Measurements from ENCODE around the gene SETD1A.

The SETD1A gene

DNA sequence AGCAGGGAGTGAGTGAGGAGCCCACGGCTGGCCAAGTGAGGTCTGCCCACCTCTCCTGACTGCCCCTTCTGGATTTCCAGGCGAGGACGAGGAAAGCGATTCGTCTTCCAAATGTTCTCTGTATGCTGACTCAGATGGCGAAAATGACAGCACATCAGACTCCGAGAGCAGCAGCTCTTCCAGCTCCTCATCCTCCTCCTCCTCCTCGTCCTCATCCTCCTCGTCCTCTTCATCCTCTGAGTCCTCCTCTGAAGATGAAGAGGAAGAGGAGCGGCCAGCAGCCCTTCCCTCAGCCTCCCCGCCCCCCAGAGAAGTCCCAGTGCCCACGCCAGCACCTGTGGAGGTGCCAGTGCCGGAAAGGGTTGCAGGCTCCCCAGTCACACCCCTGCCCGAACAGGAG lies 13.7 kb downstream of the SETD1A start:
- no peak overlapping the region for H3K27ac Mint-ChIP-seq
- H3K4me1 Mint-ChIP-seq (ENCODE audit: low read depth in 2 of 2): peaks cover 10 to 15% of the 10 kb centered on the region in 2 donors
- peaks cover 70% of the 10 kb centered on the region for H3K36me3 Mint-ChIP-seq (ENCODE audit: insufficient read depth)
- H3K4me3 Mint-ChIP-seq: no peak overlapping the region
- ATAC-seq (replicated peaks) (no peak), DNase-seq (no peak)
- H3K9me3 Mint-ChIP-seq: no peaks in the 10 kb centered on the region
- no peaks in the 10 kb centered on the region for H3K27me3 Mint-ChIP-seq

DNA sequence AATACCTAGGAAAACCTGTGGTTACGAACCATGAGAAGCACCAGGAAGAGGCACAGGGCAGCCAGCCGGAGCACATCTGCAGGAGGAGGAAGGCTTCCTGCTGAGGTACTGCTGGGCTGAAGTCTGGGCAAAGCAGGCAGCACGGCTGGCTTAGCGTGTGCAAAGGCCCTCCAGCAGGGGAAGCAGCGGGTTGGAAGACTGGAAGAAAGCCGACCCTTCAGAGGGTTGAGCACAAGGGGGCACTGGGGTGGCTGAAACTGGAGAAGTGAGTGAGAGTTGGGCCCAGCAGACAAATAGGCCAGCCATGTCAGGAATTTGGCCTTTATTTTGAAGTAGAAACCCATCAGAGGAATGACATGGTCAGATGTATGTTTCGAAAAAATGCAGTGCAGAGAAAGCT lies 15.3 kb downstream of the SETD1A start:
- Mint-ChIP-seq H3K4me1 (ENCODE audit: low read depth in 2 of 2) (peaks cover 8 to 19% of the 10 kb centered on the region in 2 donors), H3K9me3 (no peaks in the 10 kb centered on the region), H3K4me3 (no peak overlapping the region), H3K36me3 (ENCODE audit: insufficient read depth) (peaks cover 64% of the 10 kb centered on the region), H3K27ac (peak overlapping the region in 1 of 2 donors; percentile 47), H3K27me3 (no peaks in the 10 kb centered on the region)
- no peak for DNase-seq
- no peak for ATAC-seq (replicated peaks)

DNA sequence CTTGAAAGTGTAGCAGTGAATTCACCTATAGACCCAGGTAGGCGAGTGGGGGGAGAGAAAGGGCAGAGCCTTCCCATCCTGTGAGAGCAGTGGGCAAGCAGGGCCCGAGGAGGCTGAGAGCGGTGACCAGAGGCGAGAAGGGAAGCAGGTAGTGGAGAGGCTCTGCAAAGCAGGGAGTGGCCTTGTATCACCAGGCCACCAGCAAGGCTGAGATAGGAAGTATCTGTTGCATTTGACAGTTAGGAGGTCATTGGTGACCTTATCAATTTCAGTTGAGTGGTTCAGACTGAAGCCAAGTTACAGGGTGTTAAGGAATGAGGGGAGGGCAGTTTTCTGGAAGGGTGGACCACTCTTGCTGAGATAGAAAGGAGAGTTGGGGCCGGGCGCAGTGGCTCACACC lies 16.8 kb downstream of the SETD1A start:
- H3K36me3 Mint-ChIP-seq (ENCODE audit: insufficient read depth): peaks cover 60% of the 10 kb centered on the region
- H3K4me3 Mint-ChIP-seq: no peak overlapping the region
- no peaks in the 10 kb centered on the region for H3K27me3 Mint-ChIP-seq
- H3K4me1 Mint-ChIP-seq (ENCODE audit: low read depth in 2 of 2): peaks cover 10 to 23% of the 10 kb centered on the region in 2 donors
- no peak for ATAC-seq (replicated peaks)
- H3K9me3 Mint-ChIP-seq: no peaks in the 10 kb centered on the region
- DNase-seq: no peak
- peak overlapping the region; percentile 20 to 31 for H3K27ac Mint-ChIP-seq

DNA sequence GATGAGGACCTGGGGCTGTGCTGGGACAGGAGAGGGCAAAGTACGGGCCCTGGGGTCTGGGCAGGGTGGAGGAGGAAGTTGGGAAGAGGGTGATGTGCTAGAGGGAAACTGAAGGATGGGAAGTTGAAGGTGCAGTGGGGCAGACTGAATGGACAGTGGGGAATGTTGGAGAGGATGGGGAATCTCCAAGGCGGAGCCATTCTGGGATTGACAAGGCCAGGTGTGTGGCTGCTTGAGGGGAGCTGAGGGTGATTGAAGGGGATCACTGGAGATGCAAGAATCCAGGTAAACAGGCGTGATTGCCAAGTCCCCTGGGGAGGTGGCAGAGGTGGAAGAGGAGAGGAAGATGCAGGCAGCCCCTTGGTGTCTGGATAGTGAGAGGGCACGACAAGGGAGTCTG lies 18.9 kb downstream of the SETD1A start:
- H3K4me1 Mint-ChIP-seq (ENCODE audit: low read depth in 2 of 2): peaks cover 10 to 23% of the 10 kb centered on the region in 2 donors
- peak overlapping the region; percentile 62 to 85 for H3K27ac Mint-ChIP-seq
- no peaks in the 10 kb centered on the region for H3K27me3 Mint-ChIP-seq
- H3K36me3 Mint-ChIP-seq (ENCODE audit: insufficient read depth): peaks cover 46% of the 10 kb centered on the region
- ATAC-seq (replicated peaks): no peak
- no peak overlapping the region for H3K4me3 Mint-ChIP-seq
- DNase-seq: no peak
- no peaks in the 10 kb centered on the region for H3K9me3 Mint-ChIP-seq

DNA sequence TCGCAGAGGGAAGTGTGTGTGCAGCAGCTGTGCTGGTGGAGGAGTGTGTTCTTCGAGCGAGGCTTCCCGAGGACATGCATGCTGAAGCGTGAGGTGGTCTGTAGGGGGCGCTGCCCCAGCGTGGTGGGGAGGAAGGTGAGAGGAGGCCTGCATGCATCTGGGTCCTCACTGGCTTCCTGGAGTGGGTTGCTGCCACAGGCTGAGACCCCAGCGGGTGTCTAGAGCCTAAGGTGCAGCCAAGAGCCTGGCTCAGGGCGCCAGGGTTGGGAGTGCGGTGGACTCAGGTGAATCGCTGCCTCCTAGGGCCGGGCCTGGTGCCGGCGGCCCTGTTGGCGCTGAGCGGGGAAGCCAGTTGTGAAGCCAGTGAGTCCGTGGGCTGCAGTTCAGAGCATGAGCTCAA lies 19.9 kb downstream of the SETD1A start:
- Mint-ChIP-seq H3K4me1 (ENCODE audit: low read depth in 2 of 2) (peaks cover 10 to 23% of the 10 kb centered on the region in 2 donors), H3K36me3 (ENCODE audit: insufficient read depth) (peaks cover 44% of the 10 kb centered on the region), H3K27ac (peak overlapping the region; percentile 76 to 86), H3K4me3 (no peak overlapping the region), H3K9me3 (no peaks in the 10 kb centered on the region), H3K27me3 (no peaks in the 10 kb centered on the region)
- ATAC-seq (replicated peaks): no peak
- DNase-seq: no peak

DNA sequence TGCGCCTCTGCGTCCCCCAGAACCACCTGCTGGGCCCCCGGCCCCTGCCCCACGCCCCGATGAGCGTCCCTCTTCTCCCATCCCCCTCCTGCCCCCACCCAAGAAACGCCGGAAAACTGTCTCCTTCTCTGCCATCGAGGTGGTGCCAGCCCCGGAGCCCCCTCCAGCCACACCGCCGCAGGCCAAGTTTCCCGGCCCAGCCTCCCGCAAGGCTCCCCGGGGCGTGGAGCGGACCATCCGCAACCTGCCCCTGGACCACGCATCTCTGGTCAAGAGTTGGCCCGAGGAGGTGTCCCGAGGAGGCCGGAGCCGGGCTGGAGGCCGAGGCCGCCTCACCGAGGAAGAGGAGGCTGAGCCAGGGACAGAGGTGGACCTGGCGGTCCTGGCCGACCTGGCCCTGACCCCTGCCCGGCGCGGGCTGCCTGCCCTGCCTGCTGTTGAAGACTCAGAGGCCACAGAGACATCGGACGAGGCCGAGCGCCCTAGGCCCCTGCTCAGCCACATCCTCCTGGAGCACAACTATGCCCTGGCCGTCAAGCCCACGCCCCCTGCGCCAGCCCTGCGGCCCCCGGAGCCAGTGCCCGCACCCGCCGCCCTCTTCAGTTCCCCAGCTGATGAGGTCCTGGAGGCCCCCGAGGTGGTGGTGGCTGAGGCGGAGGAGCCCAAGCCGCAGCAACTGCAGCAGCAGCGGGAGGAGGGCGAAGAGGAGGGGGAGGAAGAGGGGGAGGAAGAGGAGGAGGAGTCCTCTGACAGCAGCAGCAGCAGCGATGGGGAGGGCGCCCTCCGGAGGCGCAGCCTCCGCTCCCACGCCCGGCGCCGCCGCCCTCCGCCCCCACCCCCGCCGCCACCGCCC lies 21.8 kb downstream of the SETD1A start:
- peaks cover 35% of the 10 kb centered on the region for H3K36me3 Mint-ChIP-seq (ENCODE audit: insufficient read depth)
- no peaks in the 10 kb centered on the region for H3K27me3 Mint-ChIP-seq
- peak overlapping the region in 1 of 2 donors; percentile 69 for H3K27ac Mint-ChIP-seq
- no peak overlapping the region for H3K4me3 Mint-ChIP-seq
- ATAC-seq (replicated peaks) (no peak), DNase-seq (no peak)
- peaks cover 4 to 16% of the 10 kb centered on the region in 2 donors for H3K4me1 Mint-ChIP-seq (ENCODE audit: low read depth in 2 of 2)
- H3K9me3 Mint-ChIP-seq: no peaks in the 10 kb centered on the region

DNA sequence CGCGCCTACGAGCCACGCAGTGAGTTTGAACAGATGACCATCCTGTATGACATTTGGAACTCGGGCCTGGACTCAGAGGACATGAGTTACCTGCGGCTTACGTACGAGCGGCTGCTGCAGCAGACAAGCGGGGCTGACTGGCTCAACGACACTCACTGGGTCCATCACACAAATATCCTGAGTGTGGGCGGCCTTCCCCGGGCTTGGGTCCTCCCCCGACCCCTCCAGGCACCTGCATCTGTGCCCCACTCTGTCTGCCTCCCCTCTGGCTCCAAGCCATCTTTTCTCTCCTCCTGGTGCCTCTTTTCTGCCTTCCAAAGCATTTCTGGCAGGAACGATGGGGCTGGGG lies 22.4 kb downstream of the SETD1A start:
- no peak overlapping the region for H3K4me3 Mint-ChIP-seq
- no peak overlapping the region for H3K27ac Mint-ChIP-seq

DNA sequence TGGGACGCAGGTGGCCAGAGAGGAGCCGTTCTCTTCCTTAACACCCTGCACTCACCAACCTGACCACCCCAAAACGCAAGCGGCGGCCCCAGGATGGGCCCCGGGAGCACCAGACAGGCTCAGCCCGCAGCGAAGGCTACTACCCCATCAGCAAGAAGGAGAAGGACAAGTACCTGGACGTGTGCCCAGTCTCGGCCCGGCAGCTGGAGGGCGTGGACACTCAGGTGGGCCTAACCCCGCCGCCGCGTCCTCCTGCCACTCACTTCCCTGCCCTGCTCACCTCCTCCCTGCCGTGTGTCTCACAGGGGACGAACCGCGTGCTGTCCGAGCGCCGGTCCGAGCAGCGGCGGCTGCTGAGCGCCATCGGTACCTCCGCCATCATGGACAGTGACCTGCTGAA lies 22.9 kb downstream of the SETD1A start:
- Mint-ChIP-seq H3K9me3 (no peaks in the 10 kb centered on the region), H3K4me3 (no peak overlapping the region), H3K27ac (no peak overlapping the region), H3K4me1 (ENCODE audit: low read depth in 2 of 2) (peaks cover 6 to 15% of the 10 kb centered on the region in 2 donors), H3K27me3 (no peaks in the 10 kb centered on the region), H3K36me3 (ENCODE audit: insufficient read depth) (peaks cover 30% of the 10 kb centered on the region)
- ATAC-seq (replicated peaks): no peak
- DNase-seq: no peak

More for the DNA sequence above, 22.4 kb downstream of the SETD1A start:
- no peaks in the 10 kb centered on the region for H3K9me3 Mint-ChIP-seq
- peaks cover 4 to 15% of the 10 kb centered on the region in 2 donors for H3K4me1 Mint-ChIP-seq (ENCODE audit: low read depth in 2 of 2)
- H3K27me3 Mint-ChIP-seq: no peaks in the 10 kb centered on the region
- DNase-seq (no peak), ATAC-seq (replicated peaks) (no peak)
- peaks cover 32% of the 10 kb centered on the region for H3K36me3 Mint-ChIP-seq (ENCODE audit: insufficient read depth)

DNA sequence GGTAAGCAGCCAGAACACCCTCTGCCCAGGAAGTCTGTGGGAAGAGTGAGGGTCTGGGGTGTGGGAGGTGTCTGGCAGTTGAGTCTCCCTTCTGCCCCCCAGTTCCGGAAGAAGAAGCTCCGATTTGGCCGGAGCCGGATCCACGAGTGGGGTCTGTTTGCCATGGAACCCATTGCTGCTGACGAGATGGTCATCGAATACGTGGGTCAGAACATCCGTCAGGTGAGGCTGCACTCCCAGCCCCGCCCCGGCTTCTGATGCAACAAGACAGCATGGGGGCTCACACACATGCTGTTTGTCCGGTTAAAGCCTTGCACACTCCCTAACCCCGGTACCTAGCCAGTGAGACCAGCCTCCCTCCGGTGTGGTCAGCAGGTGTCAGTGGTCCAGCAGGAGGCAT lies 23.4 kb downstream of the SETD1A start:
- H3K4me3 Mint-ChIP-seq: no peak overlapping the region
- no peaks in the 10 kb centered on the region for H3K27me3 Mint-ChIP-seq
- ATAC-seq (replicated peaks) (no peak), DNase-seq (no peak)
- H3K9me3 Mint-ChIP-seq: no peaks in the 10 kb centered on the region
- H3K4me1 Mint-ChIP-seq (ENCODE audit: low read depth in 2 of 2): peaks cover 7 to 15% of the 10 kb centered on the region in 2 donors
- H3K36me3 Mint-ChIP-seq (ENCODE audit: insufficient read depth): peaks cover 27% of the 10 kb centered on the region
- no peak overlapping the region for H3K27ac Mint-ChIP-seq

DNA sequence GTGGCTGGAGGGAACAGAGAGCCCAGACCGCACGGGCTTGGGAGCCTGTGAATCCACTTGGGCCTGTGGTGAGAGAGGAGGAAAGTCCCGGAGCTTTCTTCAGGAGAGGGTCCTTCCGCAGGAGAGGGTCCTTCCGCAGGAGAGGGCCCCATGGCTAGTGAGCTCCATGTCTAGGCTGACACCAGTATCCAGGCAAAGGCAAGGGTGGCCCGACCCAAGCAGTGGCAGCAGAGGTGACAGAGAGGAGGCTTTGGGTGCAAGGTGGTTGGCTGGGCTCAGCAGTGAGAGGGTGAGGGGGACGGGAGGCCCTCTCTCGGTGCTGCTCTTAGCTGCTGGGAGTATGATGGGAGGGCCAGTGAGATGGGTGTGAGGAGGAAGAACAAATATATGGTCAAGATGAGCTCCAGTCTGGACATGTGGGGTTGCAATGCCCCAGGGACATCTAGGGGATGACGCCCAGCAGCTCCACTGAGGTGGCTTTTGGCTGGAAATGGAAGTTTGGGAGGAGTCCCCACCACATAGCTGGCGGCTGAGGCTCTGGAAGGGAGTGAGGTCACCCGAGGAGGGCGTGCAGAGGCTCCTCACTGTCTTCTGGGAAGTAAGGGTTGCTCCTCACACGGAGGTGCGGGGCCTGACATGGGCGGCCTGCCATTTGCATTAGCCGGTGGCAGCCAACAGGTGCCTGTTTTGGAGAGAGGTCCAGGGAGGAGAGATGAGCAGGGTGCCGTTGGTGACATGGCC lies 25.2 kb downstream of the SETD1A start:
- no peak overlapping the region for H3K4me3 Mint-ChIP-seq
- H3K27ac Mint-ChIP-seq: peak overlapping the region in 1 of 2 donors; percentile 62
- H3K27me3 Mint-ChIP-seq: no peaks in the 10 kb centered on the region
- peaks cover 22% of the 10 kb centered on the region for H3K36me3 Mint-ChIP-seq (ENCODE audit: insufficient read depth)
- no peaks in the 10 kb centered on the region for H3K9me3 Mint-ChIP-seq
- ATAC-seq (replicated peaks) (no peak), DNase-seq (no peak)
- H3K4me1 Mint-ChIP-seq (ENCODE audit: low read depth in 2 of 2): peaks cover 4 to 9% of the 10 kb centered on the region in 2 donors

DNA sequence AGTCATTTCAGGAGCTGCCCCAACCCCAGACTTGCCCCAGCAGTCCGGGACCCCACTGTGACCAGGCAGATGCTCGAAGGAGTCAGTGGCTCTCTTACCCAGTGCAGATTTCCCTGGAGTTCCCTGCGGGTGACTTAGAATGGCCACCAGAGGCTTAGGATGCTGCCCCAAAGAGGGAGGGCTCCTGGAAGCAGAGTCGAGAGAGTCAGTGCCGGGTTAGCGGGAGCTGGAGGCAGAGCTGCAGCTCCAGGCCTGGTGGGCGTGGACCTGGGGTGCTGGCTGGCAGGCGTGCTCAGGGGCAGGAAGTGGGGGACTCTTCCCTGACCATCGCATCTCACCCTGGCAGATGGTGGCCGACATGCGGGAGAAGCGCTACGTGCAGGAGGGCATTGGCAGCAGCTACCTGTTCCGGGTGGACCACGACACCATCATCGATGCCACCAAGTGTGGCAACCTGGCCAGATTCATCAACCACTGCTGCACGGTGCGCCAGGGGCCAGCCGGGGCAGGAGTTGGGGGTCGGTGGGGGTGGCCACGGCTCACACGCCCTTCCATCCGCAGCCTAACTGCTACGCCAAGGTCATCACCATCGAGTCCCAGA lies 25.8 kb downstream of the SETD1A start:
- H3K4me3 Mint-ChIP-seq: no peak overlapping the region
- DNase-seq: no peak
- no peak for ATAC-seq (replicated peaks)
- H3K27ac Mint-ChIP-seq: peak overlapping the region in 1 of 2 donors; percentile 62
- H3K9me3 Mint-ChIP-seq: no peaks in the 10 kb centered on the region
- no peaks in the 10 kb centered on the region for H3K27me3 Mint-ChIP-seq
- H3K36me3 Mint-ChIP-seq (ENCODE audit: insufficient read depth): peaks cover 16% of the 10 kb centered on the region
- peaks cover 4 to 9% of the 10 kb centered on the region in 2 donors for H3K4me1 Mint-ChIP-seq (ENCODE audit: low read depth in 2 of 2)

DNA sequence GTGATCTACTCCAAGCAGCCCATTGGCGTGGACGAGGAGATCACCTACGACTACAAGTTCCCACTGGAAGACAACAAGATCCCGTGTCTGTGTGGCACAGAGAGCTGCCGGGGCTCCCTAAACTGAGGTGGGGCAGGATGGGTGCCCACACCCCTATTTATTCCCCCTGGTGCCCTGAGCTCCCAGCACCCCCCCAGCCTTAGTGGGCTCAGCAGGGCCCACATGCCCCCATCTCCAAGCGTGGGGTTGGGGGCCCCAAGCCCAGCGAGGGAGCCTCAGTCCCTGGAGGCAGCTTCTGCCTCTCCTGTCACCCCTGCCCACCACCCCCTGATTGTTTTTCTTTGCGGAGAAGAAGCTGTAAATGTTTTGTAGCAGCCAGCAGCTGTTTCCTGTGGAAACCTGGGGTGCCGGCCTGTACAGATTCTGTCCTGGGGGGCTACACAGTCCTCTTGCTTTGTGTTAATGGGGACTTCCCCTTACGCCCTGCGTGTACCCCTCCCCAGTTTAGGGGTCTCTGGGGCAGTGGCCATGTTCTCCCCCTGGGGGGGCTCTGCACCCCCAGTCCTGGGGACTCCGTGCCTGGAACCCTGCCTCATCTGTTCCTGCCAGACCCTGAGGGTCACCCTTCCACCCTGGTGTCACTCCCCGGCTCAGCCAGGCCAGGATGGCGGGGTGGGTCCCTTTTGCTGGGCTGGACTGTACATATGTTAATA lies 26.5 kb downstream of the SETD1A start:
- ATAC-seq (replicated peaks) (no peak), DNase-seq (no peak)
- H3K36me3 Mint-ChIP-seq (ENCODE audit: insufficient read depth): peaks cover 14% of the 10 kb centered on the region
- no peak overlapping the region for H3K4me3 Mint-ChIP-seq
- H3K27ac Mint-ChIP-seq: no peak overlapping the region
- peaks cover 2 to 5% of the 10 kb centered on the region in 2 donors for H3K4me1 Mint-ChIP-seq (ENCODE audit: low read depth in 2 of 2)
- H3K27me3 Mint-ChIP-seq: no peaks in the 10 kb centered on the region
- no peaks in the 10 kb centered on the region for H3K9me3 Mint-ChIP-seq
